Ovary (tissue), 9 donors: ENCODE results near the gene LUM. TPM values are rescaled to one million over a fixed set of nuclear protein-coding genes. Genes with fewer than 3 reads are reported as not detected.

ENCODE experiments used
- DNase-seq, 5 donors: peaks; one replicate each; pipeline ENCODE4 v3.0.0-alpha.2; 2019 to 2020
- H3K27ac ChIP-seq, 2 donors: fragments of 200-600 bp; one replicate each; pipeline versions ENCODE4 v1.5.1 to v1.8.0; 2019 to 2022
- H3K27me3 ChIP-seq: fragments of 200-600 bp; one replicate; pipeline ENCODE4 v1.8.0; 2022
- H3K36me3 ChIP-seq: fragments of 200-600 bp; sonication (generic); one replicate; pipeline ENCODE4 v1.5.1; 2019
- H3K4me1 ChIP-seq: one replicate; pipeline ENCODE4 v1.8.1; 2013; ENCODE audit warnings: mild to moderate bottlenecking, moderate library complexity; ENCODE audit not compliant: insufficient read depth
- H3K4me3 ChIP-seq: fragments of 200-600 bp; sonication (generic); one replicate; pipeline ENCODE4 v1.5.1; 2017
- H3K9me3 ChIP-seq, 2 donors: fragments of 200-600 bp in 1 of 2; sonication (generic) in 1 of 2; one replicate each; pipeline versions ENCODE4 v1.5.1 to v1.8.1; 2013 to 2019; ENCODE audit warnings: mild to moderate bottlenecking in 1 of 2, moderate library complexity in 1 of 2
- CTCF ChIP-seq, 3 donors: fragments of 450-650 bp in 2 of 3; fragments of 200-600 bp in 1 of 3; IDR thresholded peaks; one replicate each; pipeline versions ENCODE4 v1.5.1 to v1.8.0; 2016 to 2022; ENCODE audit warnings: antibody characterized with exemption in 3 of 3, mild to moderate bottlenecking in 1 of 3
- EP300 ChIP-seq: sonication (generic); formaldehyde crosslinking; IDR thresholded peaks from one replicate; pipeline ENCODE4 v1.6.1; 2017; ENCODE audit warnings: antibody characterized with exemption
- POLR2A ChIP-seq: fragments of 450-650 bp; IDR thresholded peaks from one replicate; pipeline ENCODE4 v1.6.1; 2017; ENCODE audit warnings: antibody characterized with exemption, mild to moderate bottlenecking, moderate library complexity
- WGBS, 3 donors: extraction: QIAGEN DNeasy Blood & Tissue Kit in 1 of 3; methylation state at CpG; one replicate each; pipeline versions ENCODE4 v1.1.5 to v1.1.7; 2013 to 2017; 5-methylcytosine and 5-hydroxymethylcytosine counted together
- intact Hi-C, 4 donors: fragments of 100-400 bp; cut with DNase I; formaldehyde crosslinking; loops; one replicate each; pipeline versions ENCODE4 v1.11.0 to v1.15.1; 2022 to 2023
- polyA plus RNA-seq, 2 donors: library from polyadenylated mRNA; stranded (reverse); fragments of 200-250 nt in 1 of 2; fragments of 350-450 nt in 1 of 2; fragmentation: Illumina TruSeq in 1 of 2; extraction: RNeasy Lipid Tissue Mini Kit (QIAGEN cat#74804) in 1 of 2; gene quantifications; one replicate each; pipeline ENCODE4 v1.2.3, GENCODE V29; 2013 to 2014
- total RNA-seq, 7 donors: library from RNA; depleted of rRNA in 2 of 7; stranded (reverse); fragments of >200 nt in 2 of 7; fragmentation: NEBNext Ultra II Directional in 3 of 7; extraction: Animal tissue kit (Norgen Biotek cat#: 25700) in 3 of 7; gene quantifications; one replicate each; pipeline versions ENCODE4 v1.1.0 to v1.2.4, GENCODE V29; 2016 to 2023
- donor health status: DM: no; HTN: no; CAD: no; lungs with moderate emphysema.
- donor health status: DM: no; HTN: no; CAD: no.
- donor health status: Bipolar disorder and iron deficiency.
- donor health status: DM: yes; HTN: yes; CAD: no.
- donor health status: DM: no; HTN: no; CAD: no.
- donor health status: DM: yes; HTN: yes; CAD: no.

LUM gene
- total and polyA plus RNA-seq, 9 donors = 122 to 663 (median 343) TPM

DNA sequence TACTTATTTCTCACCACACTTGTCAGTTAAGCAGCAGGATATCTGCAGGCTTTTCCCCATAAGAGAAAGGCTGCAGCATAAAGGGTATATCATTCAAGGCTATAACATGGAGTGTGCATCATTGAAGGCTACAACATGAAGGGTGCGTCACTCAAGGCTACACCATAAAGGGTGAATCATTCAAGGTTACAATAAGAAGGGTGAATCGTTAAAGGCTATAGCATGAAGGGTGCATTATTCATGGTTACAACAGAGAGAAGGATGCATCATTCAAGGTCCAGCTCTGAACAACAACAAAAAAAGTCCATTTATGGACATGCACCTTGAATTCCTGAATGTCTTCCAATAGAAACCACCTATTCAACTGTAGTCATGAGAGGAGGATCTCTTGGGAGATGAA, 32.8 kb upstream of the LUM start:
- intact Hi-C loops = no loop called here
- H3K27ac ChIP-seq = no peak overlapping the region
- no peak overlapping the region for H3K4me3 ChIP-seq
- H3K4me1 ChIP-seq = peaks cover 12% of the 10 kb centered on the region
- H3K9me3 ChIP-seq = no peaks in the 10 kb centered on the region
- H3K27me3 ChIP-seq = no peaks in the 10 kb centered on the region
- TF ChIP-seq EP300 (no peak), CTCF (IDR thresholded peaks at IDR 0.05) (no peak), POLR2A (no peak)
- WGBS, 3 donors = 53 to 63% (median 61%) methylated on average over 2 of the region's 2 CpGs
- no peaks in the 10 kb centered on the region for H3K36me3 ChIP-seq
- DNase-seq = no peak

- peaks cover 14% of the 10 kb centered on the region for H3K4me1 ChIP-seq
- no peaks in the 10 kb centered on the region for H3K9me3 ChIP-seq
- intact Hi-C loops = no loop called here
- H3K4me3 ChIP-seq = no peak overlapping the region
- TF ChIP-seq CTCF (IDR thresholded peaks at IDR 0.05) (no peak), POLR2A (no peak), EP300 (no peak)
- no peaks in the 10 kb centered on the region for H3K27me3 ChIP-seq
- no peak for DNase-seq
- WGBS, 3 donors = 37 to 47% (median 39%) methylated on average over 3 of the region's 3 CpGs
- H3K27ac ChIP-seq = peak overlapping the region in 1 of 2 donors; percentile 83
- no peaks in the 10 kb centered on the region for H3K36me3 ChIP-seq
Measured at GRCh38 chr12:91143206-91143605, 31.9 kb upstream of the LUM start.

GRCh38 chr12:91142221-91142631, 30.9 kb upstream of the LUM start:
- TF ChIP-seq EP300 (no peak), POLR2A (no peak), CTCF (IDR thresholded peaks at IDR 0.05) (no peak)
- H3K36me3 ChIP-seq = no peaks in the 10 kb centered on the region
- no peaks in the 10 kb centered on the region for H3K27me3 ChIP-seq
- H3K27ac ChIP-seq = peak overlapping the region in 1 of 2 donors; percentile 83
- no peaks in the 10 kb centered on the region for H3K9me3 ChIP-seq
- DNase-seq = peak in 3 of 5 donors; percentile 40 to 57 (median 43)
- intact Hi-C loops = no loop called here
- 4 to 10% (median 7%) methylated on average over 3 of the region's 3 CpGs for WGBS, 3 donors
- H3K4me3 ChIP-seq = no peak overlapping the region
- peaks cover 15% of the 10 kb centered on the region for H3K4me1 ChIP-seq

DNA sequence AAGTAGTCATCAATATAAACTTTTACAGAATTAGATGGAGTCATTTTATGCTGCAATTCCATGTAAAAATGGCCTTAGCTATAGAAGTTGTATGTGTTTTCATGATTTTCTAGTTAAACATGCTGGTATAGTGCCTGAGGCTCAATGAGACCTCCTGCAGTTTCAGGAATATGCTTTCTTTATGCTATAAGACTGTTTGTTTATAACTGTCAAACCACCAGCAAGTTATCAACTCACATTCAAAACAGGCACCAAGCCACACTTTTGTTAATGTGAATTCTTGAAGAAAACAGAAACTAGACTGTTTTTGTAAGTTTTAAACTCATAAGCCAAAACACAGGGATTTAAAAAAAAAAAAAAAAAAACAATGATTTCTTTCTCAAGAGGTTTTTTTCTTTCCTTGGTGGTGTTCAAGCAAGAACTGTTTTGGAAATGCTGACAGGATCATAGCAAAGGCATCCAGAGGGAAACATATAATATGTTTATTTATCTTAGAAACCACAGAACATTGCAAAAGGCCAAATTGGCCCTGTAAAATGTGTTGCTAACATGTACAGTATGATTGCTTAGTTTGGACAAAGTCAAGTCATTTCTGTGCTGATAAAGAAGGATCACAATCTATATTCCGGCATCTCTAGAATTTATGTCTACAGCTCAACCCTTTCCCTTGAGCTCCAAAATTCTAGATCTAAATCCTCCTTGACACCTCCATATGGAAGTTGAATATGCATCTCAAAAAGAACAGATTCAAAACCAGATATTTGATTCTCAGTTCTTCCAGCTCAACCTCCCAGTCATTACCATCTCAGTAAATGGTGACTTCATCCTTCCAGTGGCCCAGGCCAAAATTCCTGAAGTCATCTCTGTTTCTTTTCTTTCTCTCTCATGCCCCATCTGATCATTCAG, 29.0 kb upstream of the LUM start:
- no peak overlapping the region for H3K4me3 ChIP-seq
- DNase-seq = no peak
- H3K27me3 ChIP-seq = no peaks in the 10 kb centered on the region
- H3K9me3 ChIP-seq = no peaks in the 10 kb centered on the region
- intact Hi-C loops = no loop called here
- TF ChIP-seq POLR2A (no peak), EP300 (no peak), CTCF (IDR thresholded peaks at IDR 0.05) (no peak)
- 6 to 34% (median 9%) methylated on average over 1 of the region's 1 CpG for WGBS, 3 donors
- H3K4me1 ChIP-seq = peaks cover 15% of the 10 kb centered on the region
- no peaks in the 10 kb centered on the region for H3K36me3 ChIP-seq
- peak overlapping the region in 1 of 2 donors; percentile 83 for H3K27ac ChIP-seq
